GM20000 (cell line): ENCODE measurements around the gene MS4A4A.

Experiments
- DNase-seq: peaks from one replicate; pipeline ENCODE4 v3.0.0; 2012; ENCODE audit warnings: low spot score
- TF ChIP-seq, protein P1 (sequence below): IDR thresholded peaks from 2 replicates; pipeline ENCODE4 v1.5.1; 2012; ENCODE audit warnings: mild to moderate bottlenecking, control low read depth; ENCODE audit errors: extremely low read depth, missing control alignments

The MS4A4A gene

DNA sequence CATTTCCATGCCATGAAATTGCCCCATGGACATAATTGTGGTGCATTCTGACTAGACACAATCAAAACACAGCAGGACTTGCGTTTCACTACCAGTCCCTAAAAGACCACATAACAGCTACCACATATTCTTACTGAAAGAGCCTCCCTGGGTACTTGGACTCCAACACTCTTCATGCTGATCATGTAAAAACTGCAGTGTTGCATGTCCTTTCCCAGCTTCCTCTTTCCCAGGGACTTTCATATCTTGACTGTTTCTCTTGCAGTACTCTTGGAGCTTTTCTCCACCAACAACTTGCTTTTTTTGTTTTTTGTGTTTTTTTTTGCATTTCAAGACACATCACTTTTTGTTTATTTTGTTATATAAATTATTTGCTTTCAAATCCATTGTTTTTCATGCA lies 69.5 kb downstream of the MS4A4A start:
- DNase-seq, result no peak
- TF ChIP-seq, protein P1, sequence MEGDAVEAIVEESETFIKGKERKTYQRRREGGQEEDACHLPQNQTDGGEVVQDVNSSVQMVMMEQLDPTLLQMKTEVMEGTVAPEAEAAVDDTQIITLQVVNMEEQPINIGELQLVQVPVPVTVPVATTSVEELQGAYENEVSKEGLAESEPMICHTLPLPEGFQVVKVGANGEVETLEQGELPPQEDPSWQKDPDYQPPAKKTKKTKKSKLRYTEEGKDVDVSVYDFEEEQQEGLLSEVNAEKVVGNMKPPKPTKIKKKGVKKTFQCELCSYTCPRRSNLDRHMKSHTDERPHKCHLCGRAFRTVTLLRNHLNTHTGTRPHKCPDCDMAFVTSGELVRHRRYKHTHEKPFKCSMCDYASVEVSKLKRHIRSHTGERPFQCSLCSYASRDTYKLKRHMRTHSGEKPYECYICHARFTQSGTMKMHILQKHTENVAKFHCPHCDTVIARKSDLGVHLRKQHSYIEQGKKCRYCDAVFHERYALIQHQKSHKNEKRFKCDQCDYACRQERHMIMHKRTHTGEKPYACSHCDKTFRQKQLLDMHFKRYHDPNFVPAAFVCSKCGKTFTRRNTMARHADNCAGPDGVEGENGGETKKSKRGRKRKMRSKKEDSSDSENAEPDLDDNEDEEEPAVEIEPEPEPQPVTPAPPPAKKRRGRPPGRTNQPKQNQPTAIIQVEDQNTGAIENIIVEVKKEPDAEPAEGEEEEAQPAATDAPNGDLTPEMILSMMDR, result no peak

DNA sequence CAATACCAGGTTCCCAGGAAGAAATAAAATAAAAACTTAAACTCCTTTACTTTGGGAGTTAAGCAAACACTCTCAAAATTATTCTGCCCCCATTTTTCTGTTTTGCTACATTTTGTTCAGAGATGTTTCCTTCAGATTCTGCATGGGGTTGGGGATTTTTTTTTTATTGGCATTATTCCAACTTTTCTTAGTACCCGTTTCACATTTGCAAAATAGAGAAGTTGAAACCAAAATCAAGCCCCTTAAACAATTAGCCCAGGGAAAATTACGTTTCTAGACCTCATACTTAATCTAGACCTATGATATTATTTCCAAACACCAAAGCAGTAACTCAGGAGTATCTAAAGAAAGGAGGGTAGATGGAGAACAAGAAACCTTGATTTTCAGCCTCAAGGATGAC lies 77.3 kb downstream of the MS4A4A start:
- no peak for DNase-seq
- TF ChIP-seq, protein P1, result no peak
